Sigmoid colon (tissue), 4 donors: Measurements from ENCODE around the gene SNUPN.

Experiments used
- CTCF ChIP-seq, 4 experiments: fragments of 450-650 bp in 3 of 4; fragments of 200-600 bp in 1 of 4; IDR thresholded peaks; one replicate each; pipeline ENCODE4 v1.5.1; 2016 to 2019; ENCODE audit warnings: antibody characterized with exemption in 4 of 4, mild to moderate bottlenecking in 3 of 4, moderate library complexity in 2 of 4
- EP300 ChIP-seq, 4 donors: sonication (generic); formaldehyde crosslinking; IDR thresholded peaks; one replicate each; pipeline ENCODE4 v1.6.1; 2017; ENCODE audit warnings: antibody characterized with exemption in 4 of 4
- POLR2A ChIP-seq, 2 donors: fragments of 450-650 bp; IDR thresholded peaks; one replicate each; pipeline ENCODE4 v1.6.1; 2016; ENCODE audit warnings: antibody characterized with exemption in 2 of 2, mild to moderate bottlenecking in 2 of 2, moderate library complexity in 2 of 2

- no peak for TF ChIP-seq CTCF (IDR thresholded peaks at IDR 0.05)
- no peak for TF ChIP-seq POLR2A (IDR thresholded peaks at IDR 0.05)
- no peak for TF ChIP-seq EP300 (IDR thresholded peaks at IDR 0.05)
Observed at GRCh38 chr15:75606711-75607699, 18.5 kb downstream of the SNUPN start.
